HG02840 (cell line): ENCODE measurements around the gene CCDC92B.

Experiments used
- ATAC-seq: cut with Tn5 transposase; IDR thresholded peaks from one replicate; pipeline ENCODE4 v1.9.1; 2021; ENCODE audit warnings: mild to moderate bottlenecking, moderate library complexity, moderate number of reproducible peaks; ENCODE audit not compliant: unreplicated experiment, low FRiP score

The CCDC92B gene

GRCh38 chr17:2723505-2723996 is 25.9 kb downstream of the CCDC92B start:
- no peak for ATAC-seq

GRCh38 chr17:2722611-2723010 is 26.8 kb downstream of the CCDC92B start:
- ATAC-seq, result no peak

GRCh38 chr17:2721603-2722002 is 27.8 kb downstream of the CCDC92B start:
- ATAC-seq, result no peak

GRCh38 chr17:2719861-2720260 is 29.6 kb downstream of the CCDC92B start:
- no peak for ATAC-seq

GRCh38 chr17:2718150-2718938 is 31.1 kb downstream of the CCDC92B start:
- no peak for ATAC-seq

- ATAC-seq, result no peak
Measured at GRCh38 chr17:2716649-2717048, 32.8 kb downstream of the CCDC92B start.

- ATAC-seq, result no peak
Measured at GRCh38 chr17:2713881-2714280, 35.6 kb downstream of the CCDC92B start.

GRCh38 chr17:2712300-2713043 is 37.0 kb downstream of the CCDC92B start:
- ATAC-seq, result no peak

- ATAC-seq, result peak; percentile 80
Measured at GRCh38 chr17:2711608-2712299, 37.7 kb downstream of the CCDC92B start, which contains the start of gene CLUH. Gene CLUH, minus strand, starts transcription at chr17:2711764. Its CDS starts 103 bp downstream, at chr17:2711661.

- ATAC-seq, result peak; percentile 26
Measured at GRCh38 chr17:2710803-2711607, 38.4 kb downstream of the CCDC92B start.

GRCh38 chr17:2710071-2710802 is 39.2 kb downstream of the CCDC92B start:
- no peak for ATAC-seq

GRCh38 chr17:2709183-2709661 is 40.2 kb downstream of the CCDC92B start:
- no peak for ATAC-seq

- ATAC-seq, result no peak
Measured at GRCh38 chr17:2708585-2709182, 40.8 kb downstream of the CCDC92B start.

- ATAC-seq, result no peak
Measured at GRCh38 chr17:2707721-2708584, 41.5 kb downstream of the CCDC92B start.

GRCh38 chr17:2706911-2707510 is 42.4 kb downstream of the CCDC92B start:
- no peak for ATAC-seq

GRCh38 chr17:2705888-2706795 is 43.3 kb downstream of the CCDC92B start:
- ATAC-seq, result no peak

- no peak for ATAC-seq
Measured at GRCh38 chr17:2705263-2705662, 44.2 kb downstream of the CCDC92B start.
